GM12878 (cell line): ENCODE data around the gene PPL. TPM values are rescaled to one million over a fixed set of nuclear protein-coding genes. Genes with fewer than 3 reads are reported as not detected.

Experiments
- ATAC-seq: fragments of 200-7000 bp; cut with Tn5 transposase; 3 replicates; pipeline ENCODE4 v1.9.1; 2020; ENCODE audit warnings: mild to moderate bottlenecking, moderate library complexity
- BruUV-seq: library from RNA; stranded (reverse); fragments of 400-500 nt; replicated peaks from 2 replicates; lab custom pipeline; 2021; lab: Mats Ljungman, UMichigan
- CTCF ChIA-PET: fragments of 300-600 bp; sonication (Branson Sonifier 250); formaldehyde crosslinking; extraction: SDS; loops from one replicate; lab custom pipeline; 2021; ENCODE audit warnings: inconsistent platforms; lab: Yijun Ruan, JAX
- POLR2A ChIA-PET: fragments of 350-600 bp; formaldehyde crosslinking; extraction: SDS; loops from one replicate; lab custom pipeline; 2021; ENCODE audit warnings: inconsistent platforms; lab: Charles Lee
- RAD21 ChIA-PET: fragments of 300-600 bp; sonication (Branson Sonifier 250); formaldehyde crosslinking; loops from one replicate; lab custom pipeline; 2023; ENCODE audit warnings: antibody characterized with exemption; ENCODE audit not compliant: unreplicated experiment; lab: Charles Lee
- SMC1A ChIA-PET: fragments of 300-600 bp; sonication (Branson Sonifier 250); formaldehyde crosslinking; loops from one replicate; lab custom pipeline; 2023; ENCODE audit not compliant: unreplicated experiment, uncharacterized antibody; lab: Charles Lee
- DNase-seq: peaks from one replicate; pipeline ENCODE4 v3.0.0-alpha.2; 2011; ENCODE audit warnings: low read depth, low spot score
- FAIRE-seq: peaks from 3 replicates; lab custom pipeline; 2011; peaks lifted over from hg19 to GRCh38; lab: Jason Lieb, UNC
- H2AFZ ChIP-seq: 2 replicates; pipeline ENCODE4 v1.6.0; 2011; ENCODE audit warnings: low read depth, low read length, control low read depth; ENCODE audit not compliant: control insufficient read depth
- H3K27ac ChIP-seq: 2 replicates; pipeline ENCODE4 v1.5.1; 2011; ENCODE audit warnings: control low read depth; ENCODE audit not compliant: control insufficient read depth, insufficient read depth
- H3K27me3 ChIP-seq, 2 experiments: replicated peaks in 1 of 2; 2 replicates each; pipeline versions ENCODE4 v1.6.0 to v1.6.1; 2011; ENCODE audit warnings: low read length in 1 of 2; ENCODE audit not compliant: control insufficient read depth in 2 of 2, insufficient read depth in 2 of 2
- H3K36me3 ChIP-seq, 2 experiments: 2 replicates each; pipeline ENCODE4 v1.5.1; 2011; ENCODE audit warnings: low read length in 1 of 2; ENCODE audit not compliant: control insufficient read depth in 2 of 2, insufficient read depth in 2 of 2
- H3K4me1 ChIP-seq: 2 replicates; pipeline ENCODE4 v1.6.1; 2011; ENCODE audit warnings: mild to moderate bottlenecking, low read length, moderate library complexity, mixed read lengths; ENCODE audit not compliant: control insufficient read depth, insufficient read depth
- H3K4me2 ChIP-seq: 2 replicates; pipeline ENCODE4 v1.6.0; 2011; ENCODE audit warnings: control low read depth; ENCODE audit not compliant: control insufficient read depth, insufficient read depth
- H3K4me3 ChIP-seq: fragments of 200-600 bp; sonication (generic); 2 replicates; pipeline ENCODE4 v1.5.1; 2016
- H3K79me2 ChIP-seq: 2 replicates; pipeline ENCODE4 v1.6.0; 2011; ENCODE audit warnings: low read length; ENCODE audit not compliant: control insufficient read depth, insufficient read depth
- H3K9ac ChIP-seq: 2 replicates; pipeline ENCODE4 v1.8.0; 2011; ENCODE audit warnings: low read length, control low read depth, mixed read lengths; ENCODE audit not compliant: control insufficient read depth, insufficient read depth
- H3K9me3 ChIP-seq: replicated peaks from 3 replicates; pipeline ENCODE4 v1.5.1; 2011; ENCODE audit warnings: mild to moderate bottlenecking, low read length; ENCODE audit not compliant: control insufficient read depth, insufficient read depth
- H4K20me1 ChIP-seq: 2 replicates; pipeline ENCODE4 v1.6.0; 2011; ENCODE audit not compliant: control insufficient read depth, insufficient read depth
- DPF2 ChIP-seq: fragments of 450-650 bp; IDR thresholded peaks from 2 replicates; pipeline ENCODE4 v1.6.1; 2017; ENCODE audit warnings: mild to moderate bottlenecking
- ESRRA ChIP-seq: IDR thresholded peaks from 2 replicates; pipeline ENCODE4 v1.6.1; 2012; ENCODE audit warnings: mild to moderate bottlenecking, low read length, improper control_type of control experiment
- GATAD2B ChIP-seq: fragments of 450-650 bp; conservative IDR thresholded peaks from 2 replicates; pipeline ENCODE4 v1.6.1; 2017; ENCODE audit warnings: low read depth, mild to moderate bottlenecking, moderate library complexity
- IKZF1 ChIP-seq: fragments of 450-650 bp; conservative IDR thresholded peaks from 2 replicates; pipeline ENCODE4 v1.6.1; 2017; ENCODE audit warnings: antibody characterized with exemption, mild to moderate bottlenecking
- IKZF2 ChIP-seq, 2 experiments: fragments of 450-650 bp; IDR thresholded peaks; 2 replicates each; pipeline ENCODE4 v1.6.1; 2017; ENCODE audit warnings: mild to moderate bottlenecking in 2 of 2, moderate library complexity in 2 of 2
- IRF4 ChIP-seq: IDR thresholded peaks from 2 replicates; pipeline ENCODE4 v1.6.1; 2011; ENCODE audit warnings: low read depth, low read length
- JUND ChIP-seq: IDR thresholded peaks from 2 replicates; pipeline ENCODE4 v1.6.1; 2012; ENCODE audit warnings: low read depth, mild to moderate bottlenecking, low read length, improper control_type of control experiment, moderate library complexity
- RAD51 ChIP-seq: fragments of 450-650 bp; IDR thresholded peaks from 2 replicates; pipeline ENCODE4 v1.6.1; 2016; ENCODE audit warnings: moderate library complexity, mild to moderate bottlenecking, inconsistent platforms
- ZNF384 ChIP-seq: IDR thresholded peaks from 2 replicates; pipeline ENCODE4 v1.6.1; 2012; ENCODE audit warnings: low read depth, mild to moderate bottlenecking, low read length, improper control_type of control experiment, borderline replicate concordance
- ZNF687 ChIP-seq: fragments of 450-650 bp; IDR thresholded peaks from 2 replicates; pipeline ENCODE4 v1.6.1; 2017; ENCODE audit warnings: mild to moderate bottlenecking, moderate library complexity
- WGBS: methylation state at CpG from one replicate; pipeline ENCODE4 v1.1.6; 2016; ENCODE audit warnings: low lambda C conversion rate; ENCODE audit not compliant: insufficient replicate concordance, insufficient coverage; ENCODE audit errors: missing lambda C conversion rate; 5-methylcytosine and 5-hydroxymethylcytosine counted together
- in situ Hi-C: fragments of 300-500 bp; cut with MboI; formaldehyde crosslinking; loops from 9 replicates; pipeline ENCODE4 v1.14.3; 2018; ENCODE audit warnings: mixed read lengths
- intact Hi-C: fragments of 100-400 bp; cut with micrococcal nuclease; formaldehyde crosslinking; loops from one replicate; pipeline ENCODE4 v1.14.2; 2022; ENCODE audit not compliant: unreplicated experiment
- polyA plus RNA-seq, 11 experiments: library from polyadenylated mRNA; depleted of rRNA in 4 of 11; unstranded in 6 of 11; stranded (reverse) in 5 of 11; fragments of >200 nt; fragmentation: Nextera tagmentation in 4 of 11; fragmentation: Illumina TruSeq in 1 of 11; extraction: Ambion mirVana in 4 of 11; extraction: Trizol in 1 of 11; gene quantifications; 1 replicate in 1 of 11; 2 replicates in 10 of 11; pipeline versions ENCODE4 v1.2.1 to v1.2.3, GENCODE V29; 2011 to 2016; ENCODE audit warnings: inconsistent platforms in 2 of 11, missing spikeins in 2 of 11, low read depth in 1 of 11
- total RNA-seq, 4 experiments: library from RNA; depleted of rRNA in 3 of 4; stranded (reverse); fragments of >200 nt in 3 of 4; fragmentation: Illumina TruSeq in 1 of 4; extraction: Trizol in 1 of 4; gene quantifications; 2 replicates each; pipeline versions ENCODE4 v1.2.1 to v1.2.3, GENCODE V29; 2013 to 2021

Gene PPL
- total and polyA plus RNA-seq, 10 of the 15 experiments (the other 5 are each of a cell fraction or from before 2014, with no cell fraction given): 0.03 to 0.47 (median 0.05) TPM; not detected in 2

- no peak overlapping the region for H3K27ac ChIP-seq
- no peaks in the 10 kb centered on the region for H3K79me2 ChIP-seq
- H3K4me3 ChIP-seq: no peak overlapping the region
- no peaks in the 10 kb centered on the region for H3K9me3 ChIP-seq
- H2AFZ ChIP-seq: no peak overlapping the region
- peaks cover 0 to 5% of the 10 kb centered on the region in 2 experiments; a peak in 3 of 4 replicates for H3K36me3 ChIP-seq
- ChIA-PET CTCF (interaction anchor here (0.8 kb wide), 1 partner anchor 16 kb away, joined by 3 read pairs; no protein-coding TSS in a partner anchor), POLR2A (no interaction called here), SMC1A (interaction anchor here (0.6 to 0.7 kb wide), 2 partner anchors 11 to 504 kb away, joined by 3 read pairs; no protein-coding TSS in a partner anchor), RAD21 (interaction anchor here (0.7 kb wide), 1 partner anchor 601 kb away, joined by 3 read pairs; no protein-coding TSS in a partner anchor)
- in situ Hi-C loops: no loop called here
- no peaks in the 10 kb centered on the region for H3K27me3 ChIP-seq
- intact Hi-C loops: no loop called here
- FAIRE-seq (no peak), ATAC-seq (no peak), DNase-seq (no peak)
- no peak overlapping the region for H3K4me2 ChIP-seq
- no TSS peak for BruUV-seq
- no peaks in the 10 kb centered on the region for H3K4me1 ChIP-seq
- no peak overlapping the region for H3K9ac ChIP-seq
- no peaks in the 10 kb centered on the region for H4K20me1 ChIP-seq
- TF ChIP-seq ESRRA (no peak), ZNF384 (no peak), GATAD2B (no peak), RAD51 (no peak), IKZF2 (IDR thresholded peaks at IDR 0.05) (no peak), IRF4 (no peak), JUND (no peak), IKZF1 (no peak), ZNF687 (no peak), DPF2 (no peak)
- 91% methylated on average over 9 of the region's 9 CpGs for WGBS
These were observed 48.4 kb downstream of the PPL start for GRCh38 chr16:4888428-4889135.
